BE2C (cell line): ENCODE data around the gene SH3RF3.

Experiments
- DNase-seq: peaks from one replicate; pipeline ENCODE4 v3.0.0-alpha.2; 2020
- H3K27me3 ChIP-seq: fragments of 250-450 bp; sonication (Bioruptor Pico); 2 replicates; pipeline ENCODE4 v1.5.1; 2020; ENCODE audit warnings: mild to moderate bottlenecking
- H3K36me3 ChIP-seq: fragments of 250-450 bp; sonication (Bioruptor Pico); 2 replicates; pipeline ENCODE4 v1.5.1; 2020; ENCODE audit warnings: mild to moderate bottlenecking
- H3K4me1 ChIP-seq: fragments of 250-450 bp; sonication (Bioruptor Pico); 2 replicates; pipeline ENCODE4 v1.5.1; 2020
- H3K4me3 ChIP-seq: 2 replicates; pipeline ENCODE4 v1.5.1; 2011; ENCODE audit warnings: low read depth, low read length
- H3K9me3 ChIP-seq: fragments of 250-450 bp; sonication (Bioruptor Pico); 2 replicates; pipeline ENCODE4 v1.5.1; 2020
- TF ChIP-seq, protein P1 (sequence below): IDR thresholded peaks from 2 replicates; pipeline ENCODE4 v1.5.1; 2012; ENCODE audit warnings: mild to moderate bottlenecking, low read depth, low read length

Gene SH3RF3

DNA sequence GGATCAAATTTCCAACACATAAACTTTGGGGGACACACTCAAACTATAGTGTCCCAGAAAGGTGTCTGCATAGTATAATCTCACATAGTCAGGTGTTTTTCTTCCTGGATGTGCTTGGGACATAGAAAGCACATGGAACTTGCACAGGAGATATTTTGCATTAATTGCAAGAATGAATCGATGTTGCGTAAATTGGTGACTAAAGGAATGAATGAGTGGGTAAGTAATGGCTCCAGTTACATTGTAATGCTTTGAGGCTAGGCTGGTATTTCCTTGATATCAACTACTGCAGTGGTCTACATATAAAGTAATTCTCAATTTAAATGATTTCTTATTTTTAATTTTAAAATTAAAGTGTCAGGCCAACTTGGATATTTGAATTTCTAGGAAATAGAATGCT lies 53.4 kb downstream of the SH3RF3 start:
- Histone ChIP-seq H3K4me3 (no peak overlapping the region), H3K9me3 (no peaks in the 10 kb centered on the region), H3K36me3 (no peaks in the 10 kb centered on the region), H3K27me3 (no peaks in the 10 kb centered on the region), H3K4me1 (no peaks in the 10 kb centered on the region)
- TF ChIP-seq, protein P1, sequence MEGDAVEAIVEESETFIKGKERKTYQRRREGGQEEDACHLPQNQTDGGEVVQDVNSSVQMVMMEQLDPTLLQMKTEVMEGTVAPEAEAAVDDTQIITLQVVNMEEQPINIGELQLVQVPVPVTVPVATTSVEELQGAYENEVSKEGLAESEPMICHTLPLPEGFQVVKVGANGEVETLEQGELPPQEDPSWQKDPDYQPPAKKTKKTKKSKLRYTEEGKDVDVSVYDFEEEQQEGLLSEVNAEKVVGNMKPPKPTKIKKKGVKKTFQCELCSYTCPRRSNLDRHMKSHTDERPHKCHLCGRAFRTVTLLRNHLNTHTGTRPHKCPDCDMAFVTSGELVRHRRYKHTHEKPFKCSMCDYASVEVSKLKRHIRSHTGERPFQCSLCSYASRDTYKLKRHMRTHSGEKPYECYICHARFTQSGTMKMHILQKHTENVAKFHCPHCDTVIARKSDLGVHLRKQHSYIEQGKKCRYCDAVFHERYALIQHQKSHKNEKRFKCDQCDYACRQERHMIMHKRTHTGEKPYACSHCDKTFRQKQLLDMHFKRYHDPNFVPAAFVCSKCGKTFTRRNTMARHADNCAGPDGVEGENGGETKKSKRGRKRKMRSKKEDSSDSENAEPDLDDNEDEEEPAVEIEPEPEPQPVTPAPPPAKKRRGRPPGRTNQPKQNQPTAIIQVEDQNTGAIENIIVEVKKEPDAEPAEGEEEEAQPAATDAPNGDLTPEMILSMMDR: no peak
- DNase-seq: no peak

DNA sequence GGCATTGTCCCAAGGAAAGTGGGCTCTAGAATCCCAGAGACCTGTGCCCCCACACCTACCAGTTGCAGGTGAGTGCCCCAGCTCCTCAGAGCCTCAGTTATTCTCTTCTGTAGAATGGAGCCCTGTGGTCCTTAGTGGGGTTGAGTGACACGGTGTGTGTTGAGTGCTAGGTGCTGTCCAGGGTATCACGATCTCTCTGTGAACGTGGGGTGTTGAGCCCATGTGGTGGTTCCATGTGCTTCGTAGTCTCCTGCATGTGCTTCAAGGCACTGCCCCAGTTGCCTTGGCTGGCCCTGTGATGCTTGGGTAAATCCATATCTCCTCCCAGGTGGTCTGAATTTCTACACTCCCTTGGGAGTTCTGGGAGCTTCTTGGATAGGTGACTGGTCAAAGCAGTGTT lies 54.9 kb downstream of the SH3RF3 start:
- Histone ChIP-seq H3K27me3 (no peaks in the 10 kb centered on the region), H3K9me3 (no peaks in the 10 kb centered on the region), H3K4me1 (no peaks in the 10 kb centered on the region), H3K4me3 (no peak overlapping the region), H3K36me3 (no peaks in the 10 kb centered on the region)
- TF ChIP-seq, protein P1: no peak
- no peak for DNase-seq

DNA sequence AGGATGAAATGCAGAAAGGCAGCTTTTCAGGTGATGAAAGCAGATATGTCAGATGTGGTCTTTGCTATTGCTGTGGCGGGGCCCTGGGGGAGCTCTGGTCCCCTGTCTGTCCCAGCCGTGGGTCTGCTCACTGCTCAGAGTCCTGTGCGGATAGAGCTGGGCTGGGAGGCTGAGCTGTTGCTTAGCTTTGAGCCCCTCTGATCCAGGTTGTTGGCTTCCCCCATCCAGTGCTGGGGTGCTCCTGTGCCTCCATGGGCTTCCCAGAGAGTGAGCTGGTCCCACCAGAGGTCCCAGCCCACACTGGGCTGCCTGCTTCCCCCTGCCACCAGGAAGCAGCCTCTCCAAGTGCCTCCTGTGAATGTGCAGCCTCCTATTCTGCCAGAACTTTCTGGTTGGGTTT lies 55.4 kb downstream of the SH3RF3 start:
- H3K27me3 ChIP-seq: no peaks in the 10 kb centered on the region
- no peaks in the 10 kb centered on the region for H3K4me1 ChIP-seq
- H3K9me3 ChIP-seq: no peaks in the 10 kb centered on the region
- no peak for DNase-seq
- no peak overlapping the region for H3K4me3 ChIP-seq
- TF ChIP-seq, protein P1: no peak
- no peaks in the 10 kb centered on the region for H3K36me3 ChIP-seq

DNA sequence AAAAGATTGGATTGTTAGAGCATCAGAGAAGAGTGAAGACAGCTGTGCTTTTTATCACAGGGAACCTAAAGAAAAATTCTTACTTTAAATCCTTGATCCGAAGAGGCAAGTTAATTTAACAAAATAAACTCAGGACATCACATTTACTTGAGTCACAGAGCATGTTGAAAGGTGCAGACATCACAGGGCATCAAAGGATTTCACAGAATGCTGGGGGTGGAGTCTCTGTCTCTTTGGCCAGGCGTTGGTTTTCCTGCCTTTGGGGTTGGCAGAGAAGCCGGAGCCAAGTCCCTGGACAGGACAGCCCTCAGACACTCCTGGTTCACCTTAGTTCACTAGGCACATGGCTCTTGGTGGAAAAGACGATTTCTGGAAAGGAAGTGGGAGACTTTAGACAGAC lies 56.3 kb downstream of the SH3RF3 start:
- H3K4me1 ChIP-seq: no peaks in the 10 kb centered on the region
- TF ChIP-seq, protein P1: no peak
- H3K9me3 ChIP-seq: no peaks in the 10 kb centered on the region
- H3K36me3 ChIP-seq: no peaks in the 10 kb centered on the region
- no peak for DNase-seq
- no peaks in the 10 kb centered on the region for H3K27me3 ChIP-seq
- H3K4me3 ChIP-seq: no peak overlapping the region

DNA sequence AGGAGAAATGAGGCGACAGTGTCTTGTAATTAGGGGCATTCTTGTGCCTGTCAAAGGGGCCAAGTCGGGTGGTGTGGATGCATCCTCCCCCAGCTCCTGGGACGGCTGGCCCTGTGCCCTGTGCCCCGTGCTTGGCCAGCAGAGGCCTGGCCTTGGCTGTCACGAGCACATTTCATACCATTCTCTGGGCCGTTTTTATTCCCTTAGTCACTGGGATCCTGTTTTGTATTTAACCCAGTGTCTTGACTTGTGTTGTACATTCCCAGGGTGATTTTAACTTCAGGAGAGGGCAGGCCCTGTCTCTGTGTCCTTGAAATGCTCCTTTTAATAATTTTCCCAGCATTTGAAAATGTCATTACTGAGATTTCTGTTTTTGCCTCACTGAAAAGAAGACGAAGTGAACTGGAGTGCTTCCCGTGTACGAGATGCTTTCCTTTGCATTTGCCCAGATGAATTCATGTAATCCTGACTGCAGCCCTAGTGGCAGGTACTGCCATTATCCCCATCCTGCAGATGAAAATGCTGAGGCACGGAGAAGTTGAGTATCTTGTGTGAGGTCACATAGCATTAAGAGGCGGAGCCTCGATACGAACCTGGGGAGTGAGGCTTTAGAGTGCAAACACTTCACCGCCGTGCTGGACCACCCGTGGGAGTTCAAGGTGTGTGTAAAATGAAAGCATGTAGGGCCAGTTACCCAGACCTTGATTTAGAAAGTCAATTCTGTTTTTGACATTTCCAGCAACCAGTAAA lies 57.0 kb downstream of the SH3RF3 start:
- no peaks in the 10 kb centered on the region for H3K36me3 ChIP-seq
- no peak for DNase-seq
- TF ChIP-seq, protein P1: no peak
- no peak overlapping the region for H3K4me3 ChIP-seq
- H3K4me1 ChIP-seq: no peaks in the 10 kb centered on the region
- no peaks in the 10 kb centered on the region for H3K27me3 ChIP-seq
- no peaks in the 10 kb centered on the region for H3K9me3 ChIP-seq

DNA sequence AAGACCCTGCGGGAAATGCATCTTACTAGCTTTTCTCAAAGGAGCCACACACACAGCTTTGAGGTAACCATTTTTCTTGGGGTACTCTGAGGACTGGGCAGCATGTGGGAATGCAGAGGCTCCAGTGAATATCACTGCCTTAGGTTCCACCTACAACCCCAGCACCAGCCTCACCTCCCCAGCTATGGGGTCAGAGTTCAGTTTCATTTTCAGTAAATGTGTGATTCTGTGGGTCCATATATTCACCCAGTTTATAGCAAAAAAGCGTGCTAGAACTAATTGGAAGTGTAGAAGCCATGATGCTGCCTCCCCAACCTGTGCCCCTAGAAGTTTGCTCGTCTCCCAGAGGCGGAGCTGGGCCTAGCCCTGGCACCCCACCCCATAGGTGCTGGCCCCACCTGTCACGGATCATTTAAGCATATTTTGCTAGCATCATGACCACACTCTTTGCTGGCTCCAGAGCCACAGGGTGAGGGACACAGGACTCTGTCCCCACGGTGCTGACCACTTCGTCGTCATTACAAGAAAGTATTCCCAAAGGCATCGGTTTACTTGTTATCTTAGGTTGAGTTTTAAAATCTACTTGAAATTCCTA lies 57.7 kb downstream of the SH3RF3 start:
- H3K4me1 ChIP-seq: no peaks in the 10 kb centered on the region
- H3K9me3 ChIP-seq: no peaks in the 10 kb centered on the region
- no peaks in the 10 kb centered on the region for H3K36me3 ChIP-seq
- TF ChIP-seq, protein P1: no peak
- DNase-seq: no peak
- H3K27me3 ChIP-seq: no peaks in the 10 kb centered on the region
- no peak overlapping the region for H3K4me3 ChIP-seq
